ENCODE results near the gene TGM2.

DNA sequence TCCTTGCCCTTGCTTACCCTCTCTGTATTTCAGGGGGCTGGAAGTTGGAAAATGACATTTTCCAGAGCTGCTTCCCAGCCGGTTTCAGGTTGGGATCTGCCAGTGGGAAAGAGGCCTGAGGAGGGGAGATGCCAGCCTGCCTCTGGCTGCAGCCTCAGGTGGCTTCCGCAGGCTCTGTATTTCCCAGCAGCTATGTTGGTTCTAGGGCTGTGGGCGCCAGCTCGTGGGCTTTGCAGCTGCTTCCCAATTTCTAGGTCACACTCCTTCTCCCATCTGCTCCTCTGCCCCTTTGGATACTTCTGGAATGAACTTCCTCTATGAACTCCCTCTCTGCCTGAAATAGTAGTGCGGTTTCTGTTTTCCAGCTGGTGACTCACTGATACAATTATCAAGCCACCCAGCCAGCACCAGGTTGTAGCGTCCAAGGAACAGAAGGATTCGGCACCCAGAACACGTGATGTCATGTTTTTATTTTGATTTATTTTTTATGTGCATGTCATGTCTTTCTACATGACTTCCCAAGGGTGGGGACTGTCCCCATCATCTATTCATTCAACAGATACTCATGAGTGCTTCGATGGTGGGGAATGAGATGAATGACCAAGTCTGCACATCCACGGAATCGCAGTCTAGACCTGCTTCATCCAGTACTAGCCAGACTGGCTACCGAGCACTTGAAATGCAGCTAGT lies 38.0 kb downstream of the TGM2 start:
- TF ChIP-seq, protein P1, sequence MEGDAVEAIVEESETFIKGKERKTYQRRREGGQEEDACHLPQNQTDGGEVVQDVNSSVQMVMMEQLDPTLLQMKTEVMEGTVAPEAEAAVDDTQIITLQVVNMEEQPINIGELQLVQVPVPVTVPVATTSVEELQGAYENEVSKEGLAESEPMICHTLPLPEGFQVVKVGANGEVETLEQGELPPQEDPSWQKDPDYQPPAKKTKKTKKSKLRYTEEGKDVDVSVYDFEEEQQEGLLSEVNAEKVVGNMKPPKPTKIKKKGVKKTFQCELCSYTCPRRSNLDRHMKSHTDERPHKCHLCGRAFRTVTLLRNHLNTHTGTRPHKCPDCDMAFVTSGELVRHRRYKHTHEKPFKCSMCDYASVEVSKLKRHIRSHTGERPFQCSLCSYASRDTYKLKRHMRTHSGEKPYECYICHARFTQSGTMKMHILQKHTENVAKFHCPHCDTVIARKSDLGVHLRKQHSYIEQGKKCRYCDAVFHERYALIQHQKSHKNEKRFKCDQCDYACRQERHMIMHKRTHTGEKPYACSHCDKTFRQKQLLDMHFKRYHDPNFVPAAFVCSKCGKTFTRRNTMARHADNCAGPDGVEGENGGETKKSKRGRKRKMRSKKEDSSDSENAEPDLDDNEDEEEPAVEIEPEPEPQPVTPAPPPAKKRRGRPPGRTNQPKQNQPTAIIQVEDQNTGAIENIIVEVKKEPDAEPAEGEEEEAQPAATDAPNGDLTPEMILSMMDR (IDR thresholded peaks at IDR 0.05; ENCODE audit: extremely low read depth in 1 of 2, insufficient read depth in 1 of 2, low read depth in 1 of 2, low read length in 2 of 2): no peak
- peak; percentile 40 for TF ChIP-seq POLR2A (IDR thresholded peaks at IDR 0.05; ENCODE audit: low read depth, low read length)
- TF ChIP-seq, protein P2, sequence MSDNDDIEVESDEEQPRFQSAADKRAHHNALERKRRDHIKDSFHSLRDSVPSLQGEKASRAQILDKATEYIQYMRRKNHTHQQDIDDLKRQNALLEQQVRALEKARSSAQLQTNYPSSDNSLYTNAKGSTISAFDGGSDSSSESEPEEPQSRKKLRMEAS (IDR thresholded peaks at IDR 0.05; ENCODE audit: insufficient read depth, insufficient read length): peak; percentile 17
